HL-60 (cell line): ENCODE measurements around the gene PWP1.
"Not testable (repeated sequence)": the region's sequence is repeated elsewhere in the genome, so short reads cannot be mapped to it uniquely, and the experiment has no call there.

Source experiments
- DNase-seq, 2 experiments: peaks; one replicate each; pipeline ENCODE4 v3.0.0-alpha.2; 2010 to 2020; ENCODE audit warnings: low read depth in 1 of 2, low spot score in 1 of 2
- H3K27ac ChIP-seq: fragments of 250-450 bp; sonication (Bioruptor Pico); replicated peaks from 2 replicates; pipeline ENCODE4 v1.5.1; 2020; ENCODE audit warnings: mild to moderate bottlenecking, moderate library complexity
- H3K27me3 ChIP-seq: fragments of 250-450 bp; sonication (Bioruptor Pico); 2 replicates; pipeline ENCODE4 v1.5.1; 2021; ENCODE audit warnings: mild to moderate bottlenecking, moderate library complexity; ENCODE audit not compliant: insufficient read depth, poor library complexity, severe bottlenecking
- H3K4me3 ChIP-seq: replicated peaks from 2 replicates; pipeline ENCODE4 v1.5.1; 2011; ENCODE audit warnings: mild to moderate bottlenecking, control low read depth, low read length; ENCODE audit not compliant: insufficient read depth
- GABPA ChIP-seq: IDR thresholded peaks from 2 replicates; pipeline ENCODE4 v1.6.1; 2012; ENCODE audit warnings: low read depth
- POLR2AphosphoS5 ChIP-seq: IDR thresholded peaks from 2 replicates; pipeline ENCODE4 v1.6.1; 2012; ENCODE audit warnings: low read depth
- REST ChIP-seq: IDR thresholded peaks from 2 replicates; pipeline ENCODE4 v1.6.1; 2012; ENCODE audit warnings: low read depth; ENCODE audit not compliant: insufficient replicate concordance
- SPI1 ChIP-seq: IDR thresholded peaks from 2 replicates; pipeline ENCODE4 v1.6.1; 2012; ENCODE audit warnings: low read depth, mild to moderate bottlenecking, borderline replicate concordance
- TF ChIP-seq, protein P1 (sequence below): IDR thresholded peaks from one replicate; pipeline ENCODE4 v1.5.1; 2011; ENCODE audit warnings: low read length, control low read depth, inconsistent platforms; ENCODE audit not compliant: insufficient read depth

Gene PWP1

DNA sequence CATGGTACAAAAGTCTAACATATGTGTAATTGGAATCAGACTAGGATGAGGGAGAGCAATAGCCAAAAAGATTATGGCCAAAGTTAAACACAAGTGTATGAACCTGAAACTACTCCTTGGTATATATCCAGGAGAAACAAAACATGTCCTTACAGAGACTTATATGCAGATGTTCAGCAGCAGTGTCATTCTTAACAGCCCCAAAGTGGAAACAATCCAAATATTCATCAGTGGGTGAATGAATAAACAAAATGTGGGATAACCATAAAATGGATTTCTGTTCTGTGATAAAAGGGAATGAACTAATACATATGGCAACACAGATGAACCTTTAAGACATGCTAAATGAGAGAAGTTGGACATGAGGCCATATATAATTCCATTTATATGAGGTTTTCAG lies 30.2 kb downstream of the PWP1 start:
- TF ChIP-seq, protein P1, sequence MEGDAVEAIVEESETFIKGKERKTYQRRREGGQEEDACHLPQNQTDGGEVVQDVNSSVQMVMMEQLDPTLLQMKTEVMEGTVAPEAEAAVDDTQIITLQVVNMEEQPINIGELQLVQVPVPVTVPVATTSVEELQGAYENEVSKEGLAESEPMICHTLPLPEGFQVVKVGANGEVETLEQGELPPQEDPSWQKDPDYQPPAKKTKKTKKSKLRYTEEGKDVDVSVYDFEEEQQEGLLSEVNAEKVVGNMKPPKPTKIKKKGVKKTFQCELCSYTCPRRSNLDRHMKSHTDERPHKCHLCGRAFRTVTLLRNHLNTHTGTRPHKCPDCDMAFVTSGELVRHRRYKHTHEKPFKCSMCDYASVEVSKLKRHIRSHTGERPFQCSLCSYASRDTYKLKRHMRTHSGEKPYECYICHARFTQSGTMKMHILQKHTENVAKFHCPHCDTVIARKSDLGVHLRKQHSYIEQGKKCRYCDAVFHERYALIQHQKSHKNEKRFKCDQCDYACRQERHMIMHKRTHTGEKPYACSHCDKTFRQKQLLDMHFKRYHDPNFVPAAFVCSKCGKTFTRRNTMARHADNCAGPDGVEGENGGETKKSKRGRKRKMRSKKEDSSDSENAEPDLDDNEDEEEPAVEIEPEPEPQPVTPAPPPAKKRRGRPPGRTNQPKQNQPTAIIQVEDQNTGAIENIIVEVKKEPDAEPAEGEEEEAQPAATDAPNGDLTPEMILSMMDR = no peak
- TF ChIP-seq SPI1 (no peak), POLR2AphosphoS5 (no peak), REST (no peak), GABPA (no peak)
- no peak for DNase-seq
- Histone ChIP-seq H3K4me3 (no peak overlapping the region), H3K27me3 (no peaks in the 10 kb centered on the region), H3K27ac (no peak overlapping the region)

DNA sequence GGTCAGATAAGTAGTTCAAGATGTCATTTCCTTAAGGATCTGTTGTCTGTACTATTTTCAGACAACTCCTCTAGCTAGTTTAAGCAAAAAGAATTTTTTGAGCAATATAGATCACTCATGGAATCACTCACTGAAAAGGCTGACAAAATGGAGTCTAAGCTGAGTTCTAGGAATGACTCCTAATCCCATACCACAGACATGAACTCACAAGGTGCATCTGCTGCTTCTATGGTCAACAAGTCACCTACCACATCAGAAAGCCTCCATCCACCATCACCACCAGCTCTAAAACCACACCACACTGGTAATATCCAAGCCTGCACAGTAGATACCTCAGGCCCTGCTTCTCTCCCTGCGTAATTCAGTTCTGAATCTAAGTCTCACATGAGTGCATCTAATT lies 33.0 kb downstream of the PWP1 start:
- Histone ChIP-seq H3K27ac (no peak overlapping the region), H3K27me3 (no peaks in the 10 kb centered on the region), H3K4me3 (no peak overlapping the region)
- TF ChIP-seq POLR2AphosphoS5 (no peak), SPI1 (no peak), GABPA (no peak), REST (no peak)
- TF ChIP-seq, protein P1 = no peak
- DNase-seq = no peak

DNA sequence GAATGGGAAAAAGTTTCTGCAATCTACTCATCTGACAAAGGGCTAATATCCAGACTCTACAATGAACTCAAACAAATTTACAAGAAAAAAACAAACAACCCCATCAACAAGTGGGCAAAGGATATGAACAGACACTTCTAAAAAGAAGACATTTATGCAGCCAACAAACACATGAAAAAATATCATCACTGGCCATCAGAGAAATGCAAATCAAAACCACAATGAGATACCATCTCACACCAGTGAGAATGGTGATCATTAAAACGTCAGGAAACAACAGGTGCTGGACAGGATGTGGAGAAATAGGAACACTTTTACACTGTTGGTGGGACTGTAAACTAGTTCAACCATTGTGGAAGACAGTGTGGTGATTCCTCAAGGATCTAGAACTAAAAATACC lies 41.7 kb downstream of the PWP1 start:
- not testable (repeated sequence) for H3K4me3 ChIP-seq, H3K27me3 ChIP-seq, H3K27ac ChIP-seq, DNase-seq

DNA sequence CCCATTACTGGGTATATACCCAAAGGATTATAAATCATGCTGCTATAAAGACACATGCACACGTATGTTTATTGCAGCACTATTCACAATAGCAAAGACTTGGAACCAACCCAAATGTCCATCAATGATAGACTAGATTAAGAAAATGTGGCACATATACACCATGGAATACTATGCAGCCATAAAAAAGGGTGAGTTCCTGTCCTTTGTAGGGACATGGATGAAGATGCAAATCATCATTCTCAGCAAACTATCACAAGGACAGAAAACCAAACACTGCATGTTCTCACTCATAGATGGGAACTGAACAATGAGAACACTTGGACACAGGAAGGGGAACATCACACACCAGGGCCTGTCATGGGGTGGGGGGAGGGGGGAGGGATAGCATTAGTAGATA lies 42.1 kb downstream of the PWP1 start:
- H3K27ac ChIP-seq, DNase-seq, H3K27me3 ChIP-seq, H3K4me3 ChIP-seq: not testable (repeated sequence)

DNA sequence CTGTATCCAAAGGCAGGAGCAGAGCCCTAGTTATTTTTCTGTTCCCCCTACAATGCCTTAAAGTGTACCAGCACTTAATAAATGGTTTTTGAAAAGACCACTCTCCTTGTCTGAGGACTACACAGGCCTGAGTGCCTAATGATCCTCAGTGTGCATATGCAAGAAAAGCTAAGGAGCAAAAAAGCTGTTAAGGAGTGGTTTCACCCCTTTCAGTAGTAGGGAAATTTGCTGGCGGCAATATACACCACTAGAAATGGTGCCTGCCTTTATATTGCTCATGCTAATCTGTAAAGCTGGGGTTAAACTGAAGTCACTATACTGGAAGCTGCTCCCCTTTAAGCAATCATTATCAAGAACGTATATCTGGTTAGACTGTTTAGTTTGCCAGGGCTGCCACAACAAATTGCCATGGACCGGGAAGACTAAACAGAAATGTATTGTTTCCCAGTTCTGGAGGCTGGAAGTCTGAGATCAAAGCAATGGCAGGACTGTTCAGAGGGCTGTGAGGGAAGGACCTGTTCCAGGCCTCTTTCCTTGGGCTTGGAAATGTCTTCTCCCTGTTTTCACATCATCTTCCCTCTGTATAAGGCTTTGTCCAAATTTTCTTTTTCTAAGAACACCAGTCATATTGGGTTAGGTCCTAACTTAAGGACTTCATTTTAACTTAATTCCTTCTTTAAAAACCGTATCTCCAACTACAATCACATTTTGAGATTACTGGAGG lies 45.2 kb downstream of the PWP1 start:
- no peak overlapping the region for H3K4me3 ChIP-seq
- TF ChIP-seq, protein P1 = no peak
- no peak for TF ChIP-seq GABPA
- no peak for TF ChIP-seq REST
- TF ChIP-seq SPI1 = no peak
- no peak for TF ChIP-seq POLR2AphosphoS5
- no peaks in the 10 kb centered on the region for H3K27me3 ChIP-seq
- no peak for DNase-seq
- H3K27ac ChIP-seq = no peak overlapping the region
